ENCODE measurements around the gene TAF4B. TPM values are rescaled to one million over a fixed set of nuclear protein-coding genes. Genes with fewer than 3 reads are reported as not detected.

TAF4B gene
- total RNA-seq, 1 experiment from 2014 or later, result 15.2 TPM

DNA sequence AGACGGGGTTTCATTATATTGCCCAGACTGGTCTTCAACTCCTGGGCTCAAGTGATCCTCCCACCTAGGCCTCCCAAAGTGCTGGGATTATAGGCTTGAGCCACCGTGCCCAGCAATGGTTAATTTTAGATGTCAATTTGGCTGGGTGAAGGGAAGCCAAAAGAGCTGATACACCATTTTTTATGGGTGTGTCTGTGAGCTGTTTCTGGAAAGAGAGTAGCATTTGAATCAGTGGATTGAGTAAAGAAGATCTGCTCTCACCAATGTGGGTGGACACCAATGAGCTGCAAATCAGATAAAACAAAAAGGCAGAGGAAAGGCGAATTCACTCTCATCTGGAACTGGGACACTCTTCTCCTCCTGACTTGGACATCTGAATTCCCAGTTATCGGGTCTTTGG lies 16.1 kb upstream of the TAF4B start:
- ATAC-seq, result no peak
- TF ChIP-seq TP53 (CRISPR knock-in tag; IDR thresholded peaks at IDR 0.05), result no peak
- no peak for TF ChIP-seq NR2C2 (CRISPR knock-in tag; IDR thresholded peaks at IDR 0.05)
- no peak for TF ChIP-seq TEAD4 (CRISPR knock-in tag; IDR thresholded peaks at IDR 0.05)
- no peak for TF ChIP-seq NFATC4 (CRISPR knock-in tag; IDR thresholded peaks at IDR 0.05)
- TF ChIP-seq ZNF423 (CRISPR knock-in tag; IDR thresholded peaks at IDR 0.05), result no peak
- TF ChIP-seq HMGA2 (CRISPR knock-in tag; IDR thresholded peaks at IDR 0.05), result no peak
- TF ChIP-seq, protein P1, sequence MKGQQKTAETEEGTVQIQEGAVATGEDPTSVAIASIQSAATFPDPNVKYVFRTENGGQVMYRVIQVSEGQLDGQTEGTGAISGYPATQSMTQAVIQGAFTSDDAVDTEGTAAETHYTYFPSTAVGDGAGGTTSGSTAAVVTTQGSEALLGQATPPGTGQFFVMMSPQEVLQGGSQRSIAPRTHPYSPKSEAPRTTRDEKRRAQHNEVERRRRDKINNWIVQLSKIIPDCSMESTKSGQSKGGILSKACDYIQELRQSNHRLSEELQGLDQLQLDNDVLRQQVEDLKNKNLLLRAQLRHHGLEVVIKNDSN (CRISPR knock-in tag; IDR thresholded peaks at IDR 0.05), result no peak
- no peak for TF ChIP-seq IRF2 (CRISPR knock-in tag; IDR thresholded peaks at IDR 0.05; ENCODE audit: borderline replicate concordance, low read depth)
- no peak for TF ChIP-seq ZNF671 (CRISPR knock-in tag; IDR thresholded peaks at IDR 0.05)
- no peak for TF ChIP-seq NFYB (CRISPR knock-in tag; conservative IDR thresholded peaks at IDR 0.05; ENCODE audit: low read depth)
- TF ChIP-seq, protein P2, sequence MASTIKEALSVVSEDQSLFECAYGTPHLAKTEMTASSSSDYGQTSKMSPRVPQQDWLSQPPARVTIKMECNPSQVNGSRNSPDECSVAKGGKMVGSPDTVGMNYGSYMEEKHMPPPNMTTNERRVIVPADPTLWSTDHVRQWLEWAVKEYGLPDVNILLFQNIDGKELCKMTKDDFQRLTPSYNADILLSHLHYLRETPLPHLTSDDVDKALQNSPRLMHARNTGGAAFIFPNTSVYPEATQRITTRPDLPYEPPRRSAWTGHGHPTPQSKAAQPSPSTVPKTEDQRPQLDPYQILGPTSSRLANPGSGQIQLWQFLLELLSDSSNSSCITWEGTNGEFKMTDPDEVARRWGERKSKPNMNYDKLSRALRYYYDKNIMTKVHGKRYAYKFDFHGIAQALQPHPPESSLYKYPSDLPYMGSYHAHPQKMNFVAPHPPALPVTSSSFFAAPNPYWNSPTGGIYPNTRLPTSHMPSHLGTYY (CRISPR knock-in tag; IDR thresholded peaks at IDR 0.05), result no peak
- TF ChIP-seq CREB1 (CRISPR knock-in tag; IDR thresholded peaks at IDR 0.05), result no peak
- no peak for TF ChIP-seq EMX1 (CRISPR knock-in tag; IDR thresholded peaks at IDR 0.05)
- no peak for TF ChIP-seq GABPB1 (CRISPR knock-in tag; IDR thresholded peaks at IDR 0.05)
- no peak for TF ChIP-seq STAT6 (CRISPR knock-in tag; conservative IDR thresholded peaks at IDR 0.05; ENCODE audit: low read depth)
- TF ChIP-seq FOXJ3 (CRISPR knock-in tag; IDR thresholded peaks at IDR 0.05; ENCODE audit: borderline replicate concordance), result no peak
- no peak for TF ChIP-seq E2F5 (CRISPR knock-in tag; IDR thresholded peaks at IDR 0.05)
- TF ChIP-seq ZNF532 (CRISPR knock-in tag; IDR thresholded peaks at IDR 0.05; ENCODE audit: borderline replicate concordance), result no peak
- Mint-ChIP-seq H3K4me3 (no peak overlapping the region), H3K9me3 (no peaks in the 10 kb centered on the region), H3K27me3 (ENCODE audit: low read depth) (no peaks in the 10 kb centered on the region), H3K4me1 (no peaks in the 10 kb centered on the region), H3K36me3 (no peaks in the 10 kb centered on the region), H3K27ac (no peak overlapping the region)
- DNase-seq (ENCODE audit: low spot score), result no peak
- CTCF ChIA-PET, result no interaction called here
- POLR2A ChIA-PET, result no interaction called here

Measured in WTC11 (cell line).